GM18867 (cell line): ENCODE results near the gene DSCAM.
"Not testable (repeated sequence)": the region's sequence is repeated elsewhere in the genome, so short reads cannot be mapped to it uniquely, and the experiment has no call there.

ENCODE experiments used
- ATAC-seq: cut with Tn5 transposase; IDR thresholded peaks from one replicate; pipeline ENCODE4 v1.9.1; 2021; ENCODE audit warnings: mild to moderate bottlenecking, moderate library complexity; ENCODE audit not compliant: unreplicated experiment

The DSCAM gene

DNA sequence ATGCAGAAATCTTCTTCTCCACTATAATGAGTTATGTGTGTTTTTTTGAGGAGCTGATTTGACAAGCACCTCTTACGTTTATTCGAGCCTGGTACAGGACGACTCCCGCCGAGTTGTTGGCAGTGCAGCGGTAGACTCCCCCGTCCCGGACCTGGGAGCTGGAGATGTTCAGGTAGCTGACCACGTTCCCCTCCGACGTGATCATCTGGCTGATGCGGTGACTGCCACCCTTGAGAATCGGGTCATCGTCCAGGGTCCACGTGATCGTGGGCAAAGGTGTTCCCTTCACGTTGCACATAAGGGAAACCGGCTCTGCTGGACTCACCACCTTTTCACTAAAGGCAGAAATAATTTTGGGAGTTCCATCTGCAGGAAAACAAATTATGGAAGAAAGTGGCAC lies 507.9 kb downstream of the DSCAM start:
- no peak for ATAC-seq

- ATAC-seq, result no peak
Observed at GRCh38 chr21:40337981-40338380, 509.0 kb downstream of the DSCAM start.

DNA sequence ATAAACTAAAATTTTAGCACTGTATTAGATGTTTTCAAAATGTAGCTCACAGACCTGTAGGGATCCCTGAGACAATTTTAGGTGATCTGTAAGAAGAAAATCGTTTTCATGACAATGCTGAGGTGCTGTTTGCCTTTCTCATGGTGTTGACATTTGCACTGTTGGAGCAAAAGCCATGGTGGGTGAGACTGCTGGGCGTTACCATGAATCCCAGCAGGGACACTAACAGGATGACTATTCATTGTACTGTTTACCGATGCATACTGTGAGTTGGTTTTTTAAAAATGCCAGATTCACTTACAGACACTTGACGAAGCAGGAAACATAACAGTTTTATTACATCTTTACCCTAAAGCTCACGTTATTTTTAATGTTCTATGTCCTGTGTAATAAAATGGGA lies 511.3 kb downstream of the DSCAM start:
- ATAC-seq, result no peak

- ATAC-seq, result no peak
Observed at GRCh38 chr21:40334159-40334558, 512.8 kb downstream of the DSCAM start.

DNA sequence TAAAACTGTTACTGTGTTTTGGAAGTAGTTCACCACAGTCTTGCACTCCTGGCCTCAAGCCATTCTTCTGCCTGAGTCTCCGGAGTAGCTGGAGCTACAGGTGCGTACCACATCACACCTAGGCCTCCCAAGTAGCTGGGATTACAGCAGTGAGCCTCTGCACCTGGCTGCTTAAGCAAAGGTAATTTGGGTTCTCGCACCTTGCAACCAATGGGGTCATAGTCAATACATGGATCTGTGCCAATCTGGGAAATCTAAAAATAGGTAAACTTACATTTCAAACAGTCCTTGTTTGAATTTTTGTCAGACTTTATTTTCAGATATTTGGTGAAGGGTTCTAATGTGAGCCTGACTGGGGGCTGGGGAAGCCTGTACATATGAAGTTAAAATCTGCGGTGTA lies 513.2 kb downstream of the DSCAM start:
- no peak for ATAC-seq

- no peak for ATAC-seq
Observed at GRCh38 chr21:40331804-40332203, 515.2 kb downstream of the DSCAM start.

- ATAC-seq, result no peak
Observed at GRCh38 chr21:40331172-40331571, 515.8 kb downstream of the DSCAM start.

GRCh38 chr21:40324389-40324788 lies 522.6 kb downstream of the DSCAM start:
- no peak for ATAC-seq

DNA sequence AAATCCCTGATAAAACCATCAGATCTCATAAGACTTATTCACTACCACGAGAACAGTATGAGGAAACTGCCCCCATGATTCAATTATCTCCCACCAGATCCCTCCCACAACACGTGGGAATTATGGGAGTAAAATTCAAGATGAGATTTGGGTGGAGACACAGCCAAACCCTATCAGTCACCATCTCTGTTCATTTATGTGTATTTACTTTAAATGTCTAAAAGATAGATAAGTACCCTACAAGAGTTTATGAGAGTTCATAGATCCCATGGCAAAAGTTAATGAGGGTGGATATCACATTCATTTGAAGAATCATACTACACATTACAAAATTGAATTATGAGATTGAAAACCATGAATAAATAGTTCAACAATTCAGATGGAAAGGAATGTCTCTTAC lies 526.2 kb downstream of the DSCAM start:
- ATAC-seq, result not testable (repeated sequence)

GRCh38 chr21:40318371-40318770 lies 528.6 kb downstream of the DSCAM start:
- ATAC-seq, result no peak

- ATAC-seq, result no peak
Observed at GRCh38 chr21:40316104-40316503, 530.9 kb downstream of the DSCAM start.

GRCh38 chr21:40315626-40316025 lies 531.3 kb downstream of the DSCAM start:
- ATAC-seq, result no peak

DNA sequence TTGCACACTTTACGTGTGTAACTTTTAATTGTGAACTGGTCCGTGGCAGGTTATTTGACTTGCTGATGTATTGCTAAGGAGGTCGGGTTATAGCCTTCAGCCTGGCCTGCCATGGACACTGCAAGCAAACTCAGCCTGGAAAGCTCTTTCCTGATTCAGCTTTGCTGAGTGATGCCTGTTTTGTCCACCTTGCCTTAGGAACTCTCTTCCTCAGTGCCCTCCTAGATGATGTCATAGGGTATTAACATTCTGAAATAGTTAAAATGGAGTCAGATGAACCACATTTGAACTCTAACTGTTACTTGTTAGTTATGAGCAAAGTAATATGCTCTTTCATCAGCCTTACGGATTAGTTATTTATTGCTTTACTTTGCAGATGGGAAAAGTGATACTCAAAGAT lies 533.7 kb downstream of the DSCAM start:
- no peak for ATAC-seq

DNA sequence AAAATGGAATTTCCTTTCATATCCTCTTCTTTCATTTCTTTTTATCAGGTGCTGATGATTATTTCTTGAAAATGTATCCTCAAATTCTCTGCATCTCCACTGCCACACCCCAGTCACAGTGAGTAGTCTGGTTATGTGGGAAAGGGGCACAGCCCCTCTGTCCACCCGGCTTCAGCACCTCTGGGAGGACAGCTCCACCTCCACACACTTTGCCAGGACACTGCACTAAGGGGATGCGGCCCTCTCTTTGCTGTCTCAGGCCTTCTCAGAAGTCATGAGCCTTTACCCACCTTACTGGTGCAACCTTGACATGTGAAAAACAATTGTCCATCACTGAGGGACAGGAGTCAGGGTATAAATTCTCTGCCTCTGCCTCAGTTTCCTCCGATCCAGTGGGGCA lies 546.7 kb downstream of the DSCAM start:
- ATAC-seq, result no peak

DNA sequence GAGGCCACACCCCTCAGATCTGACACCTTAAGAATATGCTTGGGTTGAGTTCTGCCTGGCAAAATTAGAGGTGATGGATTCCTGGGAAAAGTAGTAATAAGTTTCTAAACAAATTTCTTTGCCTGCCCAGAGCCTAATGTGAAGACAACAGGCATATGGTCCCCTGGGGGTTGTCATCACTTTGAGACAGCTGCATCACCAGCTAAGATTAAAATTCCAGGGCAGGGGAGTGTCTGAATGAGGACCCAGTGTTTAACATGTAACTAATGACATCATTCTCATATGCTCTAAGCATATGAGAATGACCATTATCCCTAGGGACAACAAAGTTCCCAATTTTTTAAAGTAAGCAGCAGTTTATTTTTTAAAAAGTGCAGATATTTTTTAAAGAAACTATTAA lies 547.5 kb downstream of the DSCAM start:
- no peak for ATAC-seq

- no peak for ATAC-seq
Observed at GRCh38 chr21:40294345-40294744, 552.6 kb downstream of the DSCAM start.

DNA sequence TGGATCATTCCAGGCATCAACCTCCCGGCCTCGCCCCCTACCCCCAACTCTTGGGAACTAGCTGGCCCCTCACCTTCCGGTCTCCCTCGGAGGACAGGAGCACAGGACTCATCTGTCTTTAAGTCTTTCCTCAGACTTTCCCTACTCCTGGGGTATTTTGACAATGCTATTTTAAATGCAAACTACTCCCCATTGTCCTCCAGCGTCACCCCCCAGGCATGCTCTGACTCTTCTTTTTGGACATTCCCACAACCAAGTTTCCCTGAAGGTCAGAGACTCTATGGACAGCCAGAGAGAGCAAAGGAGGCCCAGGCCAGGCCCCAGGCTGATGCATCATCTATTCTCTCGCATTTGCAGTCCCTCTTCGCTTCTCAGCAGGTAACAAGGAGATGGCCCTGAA lies 555.4 kb downstream of the DSCAM start:
- no peak for ATAC-seq

- ATAC-seq, result no peak
Observed at GRCh38 chr21:40284409-40284808, 562.5 kb downstream of the DSCAM start.

GRCh38 chr21:40282912-40283886 lies 563.8 kb downstream of the DSCAM start:
- ATAC-seq, result no peak

GRCh38 chr21:40278345-40278744 lies 568.6 kb downstream of the DSCAM start:
- no peak for ATAC-seq

- no peak for ATAC-seq
Observed at GRCh38 chr21:40276001-40276400, 571.0 kb downstream of the DSCAM start.

DNA sequence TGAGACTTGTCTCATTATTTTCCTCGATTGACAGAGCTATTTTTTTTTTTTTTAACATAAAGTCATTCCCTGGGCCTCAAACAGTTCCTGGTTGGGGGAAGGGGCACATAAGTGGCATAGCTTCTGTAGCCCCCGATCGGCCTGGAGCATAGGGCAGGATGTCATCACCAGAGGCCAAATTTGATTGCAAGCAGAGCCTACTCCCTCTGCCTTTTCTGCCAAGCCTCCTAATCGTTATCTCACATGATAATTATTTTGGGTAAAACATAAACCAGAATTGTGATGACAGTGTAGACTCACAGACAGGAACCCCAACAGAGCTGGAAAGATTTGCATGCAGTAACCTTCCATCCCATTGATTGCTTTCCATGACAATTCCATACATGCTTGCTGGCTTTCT lies 574.9 kb downstream of the DSCAM start:
- no peak for ATAC-seq

DNA sequence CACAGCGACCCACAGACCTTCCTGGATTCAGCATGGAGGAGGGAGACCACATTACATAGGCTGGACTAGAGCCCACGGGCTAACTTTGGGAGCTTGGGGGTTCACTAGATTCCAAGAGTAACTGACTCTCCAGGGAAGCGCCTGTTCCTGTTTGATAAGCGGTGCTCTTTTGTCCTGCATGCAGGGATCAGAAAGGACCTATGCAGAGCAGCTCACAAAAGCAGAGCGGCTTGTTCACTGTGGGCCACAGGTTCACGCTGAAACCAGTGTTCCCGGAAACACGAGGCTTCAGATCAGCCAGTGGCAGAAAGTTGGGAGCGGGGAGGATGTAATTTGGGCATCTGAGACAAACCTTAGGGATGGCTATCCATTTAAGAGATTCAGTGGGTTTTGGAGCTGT lies 575.8 kb downstream of the DSCAM start:
- ATAC-seq, result no peak
